NCI-H2171 (cell line): ENCODE results near the gene CDC5L.

Experiments used
- DNase-seq: peaks from one replicate; lab custom pipeline; 2025; lab: John Stamatoyannopoulos, UW

Gene CDC5L

DNA sequence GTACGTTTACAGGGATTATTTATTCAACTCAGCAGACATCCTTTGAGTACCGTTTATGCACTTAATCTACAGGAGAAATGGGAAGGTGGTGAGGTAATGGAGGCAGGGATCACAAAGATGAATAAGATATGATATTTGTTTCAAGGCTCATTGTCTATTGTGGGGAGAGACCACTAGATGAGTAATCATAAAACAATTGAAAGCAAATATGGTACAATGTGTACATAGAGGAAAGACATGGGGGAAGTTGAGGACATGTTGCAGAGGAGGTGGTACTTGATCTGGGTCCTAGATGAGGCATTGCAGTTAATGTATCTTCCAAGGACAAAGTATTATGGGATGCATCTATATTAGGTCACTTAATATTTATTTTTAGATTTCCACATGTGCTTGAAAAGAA lies 13.7 kb upstream of the CDC5L start:
- no peak for DNase-seq

DNA sequence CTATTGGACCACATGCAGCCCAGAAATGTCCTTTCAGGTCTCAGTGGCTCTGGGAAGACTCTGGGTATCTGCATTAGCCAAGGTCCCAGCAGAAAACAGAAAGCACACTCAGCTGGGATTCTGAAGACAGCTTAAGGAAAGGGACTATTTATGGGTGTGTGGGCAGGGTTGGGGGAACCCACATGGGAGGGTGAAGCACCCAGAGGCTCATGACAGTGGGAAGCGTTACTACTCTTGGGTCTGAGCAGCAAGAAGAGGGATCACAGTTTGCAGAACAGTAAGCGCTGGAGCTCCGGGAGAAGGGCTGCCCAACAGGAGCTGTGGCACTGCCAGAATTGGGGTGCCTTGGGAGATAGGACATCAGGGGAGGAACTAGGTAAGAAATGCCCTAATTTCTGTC lies 12.4 kb upstream of the CDC5L start:
- DNase-seq, result no peak

GRCh38 chr6:44377484-44377883 lies 10.0 kb upstream of the CDC5L start:
- no peak for DNase-seq

GRCh38 chr6:44377971-44378370 lies 9.5 kb upstream of the CDC5L start:
- no peak for DNase-seq

GRCh38 chr6:44381739-44382138 lies 5.8 kb upstream of the CDC5L start:
- DNase-seq, result no peak

- DNase-seq, result no peak
Observed at GRCh38 chr6:44386364-44386928, 1.1 kb upstream of the CDC5L start.

DNA sequence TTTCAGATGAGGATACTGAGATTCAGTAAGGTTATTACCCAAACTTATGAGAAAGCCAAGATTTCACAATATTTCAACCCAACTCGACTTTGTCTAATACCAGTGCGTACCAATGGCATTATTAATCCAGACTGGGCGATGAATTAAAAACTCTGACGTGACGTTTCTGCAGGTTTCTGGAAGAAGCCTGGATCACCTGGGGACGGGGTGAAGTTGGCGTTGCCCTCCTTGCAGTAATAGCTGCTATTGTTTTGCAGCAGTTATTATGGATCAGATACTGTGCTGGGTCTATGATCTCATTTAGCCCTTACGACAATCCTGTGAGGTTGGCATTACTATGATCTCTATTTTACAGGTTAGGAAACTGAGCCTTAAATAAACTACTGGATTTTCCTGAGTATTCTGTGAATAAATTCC lies 569 bp upstream of the CDC5L start:
- no peak for DNase-seq

- no peak for DNase-seq
Observed at GRCh38 chr6:44388135-44388487, 605 bp downstream of the CDC5L start.

DNA sequence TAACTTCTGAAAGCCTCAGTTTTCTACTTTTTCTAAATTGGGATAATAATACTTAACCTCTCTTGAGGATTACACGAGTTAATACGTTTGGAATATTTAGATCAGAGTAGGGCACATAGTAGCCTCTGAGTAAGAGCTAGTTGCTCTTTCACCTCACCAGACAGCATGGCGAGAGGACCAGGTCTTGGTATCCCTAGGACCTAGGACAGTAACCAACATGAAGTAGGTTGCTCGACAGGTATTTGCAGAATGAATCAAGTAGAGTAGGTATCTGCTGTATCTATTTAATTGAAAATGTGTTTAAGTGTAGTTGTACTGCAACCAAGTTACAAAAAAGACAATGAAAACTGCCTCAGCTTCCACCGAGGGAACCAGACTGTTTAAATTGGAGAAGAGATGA lies 1.4 kb downstream of the CDC5L start:
- DNase-seq, result no peak

DNA sequence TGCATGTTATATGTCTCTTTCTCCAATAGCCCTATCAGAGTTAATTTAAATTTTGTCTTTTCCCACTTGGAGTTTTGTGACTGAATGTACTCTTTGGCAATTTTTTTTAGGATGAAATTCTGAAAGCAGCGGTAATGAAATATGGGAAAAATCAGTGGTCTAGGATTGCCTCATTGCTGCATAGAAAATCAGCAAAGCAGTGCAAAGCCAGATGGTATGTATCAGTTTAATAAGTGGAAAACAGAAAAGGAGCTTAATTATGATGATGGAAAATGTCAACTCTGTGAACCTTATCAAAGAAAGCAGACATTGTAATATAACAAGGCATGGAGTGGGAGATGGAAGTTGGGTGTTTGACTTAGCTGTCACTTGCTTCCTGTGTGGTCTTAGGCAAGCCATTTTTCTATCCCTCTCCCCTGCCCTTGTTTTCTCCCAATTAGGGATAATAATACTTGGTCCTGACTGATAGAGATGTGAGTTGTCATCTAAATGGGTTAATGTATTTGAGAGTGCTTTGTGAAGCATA lies 2.7 kb downstream of the CDC5L start:
- DNase-seq, result no peak

GRCh38 chr6:44395501-44395900 lies 8.0 kb downstream of the CDC5L start:
- DNase-seq, result no peak

- DNase-seq, result no peak
Observed at GRCh38 chr6:44396968-44397367, 9.5 kb downstream of the CDC5L start.

GRCh38 chr6:44397424-44398164 lies 10.1 kb downstream of the CDC5L start:
- no peak for DNase-seq

- DNase-seq, result no peak
Observed at GRCh38 chr6:44399991-44400390, 12.5 kb downstream of the CDC5L start.

DNA sequence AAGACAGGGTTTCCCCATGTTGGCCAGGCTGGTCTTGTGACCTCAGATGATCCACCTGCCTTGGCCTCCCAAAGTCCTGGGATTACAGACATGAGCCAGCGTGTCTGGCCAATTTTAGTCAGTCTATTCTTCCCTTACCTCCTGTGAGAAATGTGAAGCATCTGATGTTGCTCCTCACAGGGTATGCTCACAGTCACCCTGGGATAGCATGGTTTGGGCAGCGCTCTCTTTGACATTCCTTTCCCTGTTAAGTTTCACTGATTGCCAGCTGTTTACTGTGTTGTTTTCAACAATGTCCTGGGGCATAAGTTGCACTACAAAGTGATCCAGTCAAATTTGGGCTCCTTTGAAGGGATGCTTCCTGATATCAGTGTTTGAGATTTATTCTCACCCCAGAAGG lies 13.1 kb downstream of the CDC5L start:
- no peak for DNase-seq

- DNase-seq, result no peak
Observed at GRCh38 chr6:44401138-44401537, 13.6 kb downstream of the CDC5L start.

- DNase-seq, result no peak
Observed at GRCh38 chr6:44404022-44404714, 16.7 kb downstream of the CDC5L start.

- DNase-seq, result no peak
Observed at GRCh38 chr6:44404715-44405099, 17.2 kb downstream of the CDC5L start.

- DNase-seq, result no peak
Observed at GRCh38 chr6:44407951-44408670, 20.6 kb downstream of the CDC5L start.

- no peak for DNase-seq
Observed at GRCh38 chr6:44409207-44409794, 21.8 kb downstream of the CDC5L start.

DNA sequence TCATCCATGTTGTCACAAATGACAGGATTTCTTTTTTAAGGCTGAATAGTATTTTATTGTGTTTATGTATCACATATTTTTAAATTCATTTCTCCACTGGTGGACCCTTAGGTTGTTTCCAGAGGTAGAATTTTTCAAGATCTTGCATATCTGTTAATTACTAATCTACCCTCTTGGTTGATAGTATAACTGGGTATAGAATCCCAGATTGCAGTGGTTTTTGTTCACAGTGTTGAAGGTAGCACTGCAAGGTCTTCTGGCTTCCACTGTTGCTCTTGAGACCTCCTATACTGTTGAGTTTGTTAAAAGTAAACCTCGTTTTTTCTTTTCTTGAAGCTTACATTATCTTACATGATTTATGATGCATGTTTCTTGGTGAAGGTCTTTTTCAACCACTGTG lies 22.9 kb downstream of the CDC5L start:
- no peak for DNase-seq

- no peak for DNase-seq
Observed at GRCh38 chr6:44411141-44411540, 23.6 kb downstream of the CDC5L start.
